Stimulated activated CD4-positive, alpha-beta T cell treated with anti-CD3 and anti-CD28 coated beads, Interleukin-4, amount 100 ng/mL, for 1 hour (primary cell): ENCODE results near the gene HCFC2.
"Not testable (repeated sequence)": the region's sequence is repeated elsewhere in the genome, so short reads cannot be mapped to it uniquely, and the experiment has no call there.

ENCODE experiments used
- DNase-seq: peaks from one replicate; pipeline ENCODE4 v3.0.0-alpha.2; 2020

The HCFC2 gene

DNA sequence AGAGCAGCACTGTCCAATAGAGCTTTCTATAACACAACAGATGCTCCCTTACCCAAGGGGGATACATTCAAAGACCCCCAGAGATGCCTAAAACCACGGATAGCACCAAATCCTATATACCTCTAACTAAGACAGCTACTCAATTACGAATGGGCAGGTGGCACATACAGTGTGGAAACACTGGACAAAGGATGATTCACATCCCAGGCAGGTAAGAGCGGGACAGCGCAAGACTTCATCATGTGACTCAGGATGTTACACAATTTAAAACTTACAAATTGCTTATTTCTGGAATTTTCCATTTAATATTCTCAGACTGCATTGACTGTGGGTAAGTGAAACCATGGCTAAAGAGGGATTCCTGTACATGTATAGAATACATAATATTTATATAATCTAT, 5.5 kb upstream of the HCFC2 start:
- DNase-seq = no peak

DNA sequence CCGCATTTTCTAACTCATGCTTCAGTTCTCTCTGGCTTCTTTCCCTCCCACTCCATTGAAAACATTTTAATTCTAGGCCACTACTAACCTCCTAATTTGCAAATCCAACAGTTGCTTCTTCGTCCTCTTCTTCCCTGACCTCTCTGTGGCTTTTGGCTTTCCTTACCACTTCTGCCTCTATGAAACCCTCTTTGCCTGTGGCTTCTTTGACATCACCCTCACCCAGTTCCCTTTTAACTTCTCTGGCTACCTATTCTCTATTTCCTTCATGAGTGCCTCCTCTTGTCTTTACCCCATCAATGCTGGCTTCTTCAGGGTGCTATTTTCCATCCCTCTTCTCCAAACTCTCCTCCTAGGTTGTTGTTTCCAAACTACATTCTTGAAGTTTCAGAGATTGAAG, 4.4 kb upstream of the HCFC2 start:
- no peak for DNase-seq

DNA sequence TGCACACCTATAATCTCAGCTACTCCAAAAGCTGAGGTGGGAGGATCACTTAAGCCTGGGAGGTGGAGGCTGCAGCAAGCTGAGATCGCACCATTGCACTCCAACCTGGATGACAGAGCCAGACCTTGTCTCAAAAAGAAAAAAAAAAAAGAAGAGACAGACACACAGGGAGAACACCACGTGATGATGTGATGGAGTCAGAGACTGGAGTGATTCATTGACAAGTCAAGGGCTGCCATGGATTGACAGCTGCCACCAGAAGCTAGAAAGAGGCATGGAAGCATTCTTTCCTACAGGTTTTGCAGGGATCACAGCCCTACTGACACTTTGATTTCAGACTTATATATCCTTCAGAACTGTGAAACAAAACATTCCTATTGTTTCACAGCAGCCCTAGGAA, 3.5 kb upstream of the HCFC2 start:
- DNase-seq = no peak

DNA sequence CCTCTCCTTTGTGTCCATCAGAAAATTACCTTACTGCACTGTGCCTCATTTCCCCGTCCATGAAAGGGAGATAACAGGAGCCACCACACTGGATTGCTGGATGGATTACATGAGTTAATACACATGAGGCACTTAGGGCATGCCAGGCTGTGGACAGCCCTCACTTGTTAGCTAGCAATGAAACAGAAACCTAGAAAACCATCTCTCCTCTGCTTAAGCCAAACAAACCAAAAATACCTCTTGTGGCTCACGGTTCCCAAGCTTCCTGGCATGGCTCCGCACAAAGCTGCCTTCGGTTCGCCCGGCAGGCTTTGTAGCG, 660 bp upstream of the HCFC2 start:
- DNase-seq = no peak

DNA sequence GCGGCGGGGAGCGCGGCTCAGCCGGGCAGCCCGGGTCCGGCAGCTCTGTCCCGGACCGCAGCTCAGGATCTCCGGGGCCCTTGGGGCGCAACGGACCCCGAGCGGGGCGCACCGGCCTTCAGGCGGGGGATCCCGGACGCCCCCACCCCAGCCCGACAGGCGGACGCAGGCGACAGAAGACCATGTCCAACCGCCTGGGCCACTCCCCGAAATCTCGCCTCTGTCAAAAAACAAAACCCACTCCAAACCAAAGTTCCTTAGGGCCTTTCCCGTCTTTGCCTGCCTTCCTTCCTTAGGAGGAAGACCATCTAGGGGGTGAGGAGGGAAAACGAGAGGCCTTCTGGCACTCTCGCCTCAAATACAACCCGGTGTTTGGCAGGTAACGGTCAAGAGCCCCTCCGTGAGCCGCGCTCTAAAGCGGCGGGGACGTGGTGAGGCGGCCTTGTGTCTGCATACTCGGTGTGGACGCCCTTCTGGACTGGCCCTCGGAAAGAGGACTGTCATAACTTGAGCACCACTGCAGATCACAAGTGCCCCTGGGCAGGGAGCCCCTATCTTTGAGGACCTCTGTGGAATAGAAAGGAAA, 604 bp downstream of the HCFC2 start:
- DNase-seq = no peak

DNA sequence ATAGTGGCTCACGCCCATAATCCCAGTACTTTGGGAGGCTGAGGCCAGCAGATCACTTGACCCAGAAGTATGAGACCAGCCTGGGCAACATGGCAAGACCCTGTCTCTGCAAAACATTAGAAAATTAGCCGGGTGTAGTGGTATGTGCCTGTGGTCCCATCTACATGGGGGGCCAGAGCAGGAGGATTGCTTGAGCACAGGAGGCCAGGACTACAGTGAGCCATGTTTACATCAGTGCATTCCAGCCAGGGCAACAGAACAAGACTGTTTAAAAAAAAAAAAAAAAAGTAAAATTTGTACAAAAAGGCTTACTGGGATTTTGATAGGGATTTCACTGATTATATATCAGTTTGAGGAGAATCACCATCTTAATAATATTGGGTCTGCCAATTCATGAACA, 7.8 kb downstream of the HCFC2 start:
- DNase-seq = no peak

DNA sequence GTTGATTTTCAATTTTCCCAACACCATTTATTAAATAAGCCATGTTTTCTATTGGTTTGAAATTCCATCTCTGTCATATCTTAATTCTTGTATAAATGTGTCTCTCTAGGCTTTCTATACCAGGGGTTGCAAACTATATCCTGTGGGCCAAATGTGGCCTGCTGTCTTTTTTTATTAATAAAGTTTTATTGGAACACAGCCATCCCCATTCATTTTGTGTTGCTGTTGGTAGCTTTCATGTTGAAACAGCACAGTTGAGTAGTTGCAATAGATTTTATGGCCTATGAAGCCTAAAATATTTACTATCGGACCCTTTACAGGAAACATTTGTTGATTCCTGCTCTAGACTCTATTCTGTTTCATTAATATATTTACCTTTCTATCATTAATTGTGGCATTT, 9.4 kb downstream of the HCFC2 start:
- no peak for DNase-seq

DNA sequence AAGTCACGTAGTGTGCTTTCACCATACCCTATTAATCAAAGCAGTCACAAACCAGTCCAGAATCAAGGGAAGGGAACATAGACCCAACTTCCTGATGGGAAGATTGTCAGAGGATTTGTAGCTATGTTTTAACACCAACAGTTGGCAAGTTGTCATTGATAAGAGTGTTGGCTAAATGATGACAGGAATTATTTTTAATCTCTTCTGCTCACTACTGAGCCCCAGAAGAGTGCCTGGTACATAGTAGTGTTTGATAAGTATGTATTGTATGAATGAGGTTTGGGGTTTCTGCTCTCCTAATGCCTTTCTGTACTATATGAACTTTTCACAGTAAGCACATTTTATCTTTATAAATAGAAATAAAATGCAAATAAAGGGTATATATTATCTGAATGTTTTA, 14.7 kb downstream of the HCFC2 start:
- no peak for DNase-seq

DNA sequence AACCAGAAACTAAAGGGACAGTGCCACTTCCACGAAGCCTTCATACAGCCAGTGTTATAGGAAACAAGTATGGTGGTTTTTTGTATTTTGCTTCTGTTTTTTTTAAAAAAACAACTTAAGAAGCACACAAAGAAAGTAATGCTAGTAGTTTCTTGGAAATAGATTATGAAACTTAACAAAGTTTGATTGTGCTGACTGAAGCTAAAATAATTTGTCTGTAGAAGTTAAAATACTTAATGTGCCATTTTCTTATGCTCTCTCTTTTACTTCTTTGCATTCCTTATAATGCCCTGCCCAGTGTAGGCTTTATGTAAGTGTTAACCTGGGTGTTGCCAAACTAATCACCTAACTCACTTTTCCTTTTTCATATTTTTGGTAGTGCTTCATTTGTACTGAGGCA, 16.4 kb downstream of the HCFC2 start:
- DNase-seq = no peak

DNA sequence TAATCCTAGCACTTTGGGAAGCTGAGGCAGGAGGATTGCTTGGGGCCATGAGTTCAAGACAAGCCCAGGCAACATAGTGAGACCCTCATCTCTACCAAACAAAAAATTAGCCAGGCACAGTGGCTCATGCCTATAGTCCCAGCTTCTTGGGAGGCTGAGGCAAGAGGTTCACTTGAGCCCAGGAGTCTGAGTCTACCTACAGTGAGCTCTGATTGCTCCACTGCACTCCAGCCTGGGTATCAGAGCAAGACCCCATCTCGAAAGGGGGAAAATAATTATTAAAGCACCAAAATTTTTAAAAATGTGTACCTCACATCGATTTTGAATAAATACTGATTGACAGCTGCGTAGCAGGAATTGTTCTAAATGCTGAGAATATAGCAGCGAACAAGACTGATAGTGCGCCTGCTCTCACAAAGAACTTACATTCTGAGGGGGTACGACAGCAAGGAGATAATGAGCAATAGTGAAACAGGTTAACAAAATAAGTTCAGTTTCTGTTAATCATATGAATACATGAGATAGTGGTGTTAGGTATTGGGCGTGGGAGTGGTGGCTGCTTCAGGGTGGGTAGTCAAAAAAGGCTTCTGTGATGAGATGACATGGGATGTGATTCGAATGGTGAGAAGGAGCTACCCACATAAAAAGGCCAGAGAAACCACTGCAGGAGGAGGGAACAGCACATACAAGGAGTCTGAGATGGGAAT, 19.6 kb downstream of the HCFC2 start:
- DNase-seq = peak; percentile 9

DNA sequence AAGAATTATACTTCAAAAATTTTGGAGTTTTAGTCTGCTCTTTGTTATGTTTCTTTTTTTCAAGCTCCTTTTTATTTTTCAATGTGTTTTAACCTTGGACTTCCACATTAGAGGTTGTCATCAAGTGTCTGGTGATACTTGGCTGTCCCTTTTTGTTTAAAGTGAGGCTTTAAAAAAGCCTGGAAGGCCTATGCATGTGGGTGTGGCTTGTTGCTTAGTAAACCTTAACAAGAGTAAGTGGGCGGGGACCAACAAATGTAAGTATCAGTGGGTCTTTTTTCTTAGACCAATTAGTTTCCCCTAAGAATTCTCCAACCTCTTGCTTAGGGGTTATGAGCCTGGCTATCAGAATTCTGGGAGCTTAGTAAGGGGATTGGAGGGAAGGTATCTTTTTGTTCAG, 26.4 kb downstream of the HCFC2 start:
- no peak for DNase-seq

DNA sequence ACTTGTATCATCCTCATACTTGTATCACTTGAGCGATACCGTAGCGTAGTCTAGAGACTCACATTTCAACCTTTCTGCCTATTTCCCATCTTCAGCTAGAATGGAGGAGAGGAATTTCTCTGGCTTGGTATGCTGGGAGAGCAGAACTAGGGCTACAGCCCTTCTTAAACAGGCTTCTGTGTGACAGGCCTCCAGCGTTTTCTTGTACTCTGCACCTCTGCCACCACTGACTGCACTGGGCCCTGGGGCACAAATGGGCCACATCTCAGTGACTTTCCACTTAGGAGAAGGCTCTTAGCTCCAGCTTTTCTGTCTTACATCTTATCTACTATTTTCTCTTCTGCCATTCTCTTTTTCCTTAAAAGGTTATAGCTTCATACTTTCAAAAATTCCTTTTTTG, 26.8 kb downstream of the HCFC2 start:
- DNase-seq = no peak

DNA sequence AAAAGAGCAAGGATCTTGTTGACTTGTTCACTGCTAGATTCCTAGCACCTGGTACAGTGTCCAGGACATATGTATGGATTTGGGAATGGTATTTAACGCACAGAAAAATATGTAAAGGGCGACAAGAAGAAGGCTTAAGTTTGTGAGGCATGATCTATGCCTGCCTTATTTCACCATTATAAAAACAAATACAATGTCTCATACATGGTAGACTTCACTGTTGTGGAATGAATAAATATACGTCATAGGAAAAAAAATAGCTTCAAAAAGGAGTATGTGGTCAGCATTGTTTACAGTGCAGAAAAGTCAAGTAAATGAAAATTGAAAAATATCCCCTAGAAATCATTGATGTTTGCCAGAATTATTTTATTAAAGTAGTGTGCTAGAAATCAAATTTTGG, 30.0 kb downstream of the HCFC2 start:
- DNase-seq = no peak

DNA sequence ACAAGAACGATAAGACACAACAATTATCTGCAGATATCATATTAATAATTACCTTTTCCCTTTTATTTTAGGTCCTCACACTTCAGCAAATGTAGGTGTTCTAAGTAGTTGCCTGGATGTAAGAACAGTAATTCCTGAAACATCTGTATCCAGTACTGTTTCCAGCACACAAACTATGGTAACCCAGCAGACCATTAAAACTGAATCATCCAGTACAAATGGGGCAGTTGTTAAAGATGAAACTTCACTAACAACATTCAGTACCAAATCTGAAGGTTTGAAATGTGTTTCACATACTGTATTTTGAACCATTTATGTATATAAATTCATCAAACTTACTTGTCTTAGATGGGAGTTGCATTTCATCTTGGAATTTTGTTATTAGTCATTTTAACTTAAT, 31.0 kb downstream of the HCFC2 start:
- no peak for DNase-seq

DNA sequence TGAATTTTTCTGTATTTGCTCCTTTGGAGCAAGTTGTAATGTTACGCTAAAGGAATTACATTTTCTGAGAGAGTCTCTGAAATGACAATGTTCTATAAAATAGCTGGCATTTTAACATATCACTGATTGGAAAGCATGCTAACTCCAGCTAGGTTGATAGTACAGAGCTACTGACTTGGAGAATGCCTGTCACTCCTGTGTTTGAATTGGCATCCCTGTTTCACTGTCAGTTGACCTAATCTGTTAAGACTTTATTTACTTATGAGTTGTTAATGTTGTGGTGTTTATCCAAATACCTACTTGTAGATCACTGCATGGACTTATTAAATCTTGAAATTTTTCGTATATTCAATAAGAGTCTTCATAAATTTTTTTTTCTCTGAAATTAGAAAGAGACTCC, 33.6 kb downstream of the HCFC2 start:
- DNase-seq = no peak

DNA sequence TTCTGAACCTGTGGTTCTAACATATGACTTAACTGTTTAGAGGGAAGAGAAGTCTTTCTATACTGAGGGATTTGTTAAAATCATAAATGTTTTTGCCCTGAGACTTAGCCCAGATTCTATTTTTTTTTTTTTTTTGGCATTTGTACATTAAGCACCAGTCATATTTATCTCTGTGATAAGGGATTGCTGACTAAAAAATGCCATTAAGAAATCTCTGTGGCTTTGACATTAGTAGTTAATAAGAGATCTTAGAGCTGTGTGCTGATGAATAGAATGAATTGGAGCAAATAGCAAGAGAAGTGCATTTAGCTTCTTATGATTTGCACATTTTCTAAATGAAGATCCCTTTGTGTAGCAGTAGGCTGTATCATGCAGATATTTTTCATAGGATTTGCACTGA, 41.1 kb downstream of the HCFC2 start:
- DNase-seq = no peak

DNA sequence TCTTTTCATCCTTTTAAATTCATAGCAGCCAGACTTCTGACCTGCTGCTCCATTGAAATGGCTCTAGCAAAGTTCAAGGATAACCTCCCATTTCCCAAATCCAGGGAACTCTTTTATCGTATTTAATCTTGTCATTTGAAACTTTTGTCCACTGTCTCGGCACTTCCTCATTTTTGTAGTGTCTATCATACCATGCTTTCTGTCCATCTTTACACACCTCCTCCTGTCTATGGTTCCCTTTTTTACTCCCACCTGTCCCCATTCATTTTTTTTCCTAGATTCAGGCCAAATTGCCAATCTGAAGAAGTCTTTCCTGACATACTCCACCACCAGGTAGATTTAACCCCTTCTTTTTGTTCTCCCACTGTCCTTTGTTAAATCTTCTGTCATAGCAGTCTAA, 42.6 kb downstream of the HCFC2 start:
- no peak for DNase-seq

DNA sequence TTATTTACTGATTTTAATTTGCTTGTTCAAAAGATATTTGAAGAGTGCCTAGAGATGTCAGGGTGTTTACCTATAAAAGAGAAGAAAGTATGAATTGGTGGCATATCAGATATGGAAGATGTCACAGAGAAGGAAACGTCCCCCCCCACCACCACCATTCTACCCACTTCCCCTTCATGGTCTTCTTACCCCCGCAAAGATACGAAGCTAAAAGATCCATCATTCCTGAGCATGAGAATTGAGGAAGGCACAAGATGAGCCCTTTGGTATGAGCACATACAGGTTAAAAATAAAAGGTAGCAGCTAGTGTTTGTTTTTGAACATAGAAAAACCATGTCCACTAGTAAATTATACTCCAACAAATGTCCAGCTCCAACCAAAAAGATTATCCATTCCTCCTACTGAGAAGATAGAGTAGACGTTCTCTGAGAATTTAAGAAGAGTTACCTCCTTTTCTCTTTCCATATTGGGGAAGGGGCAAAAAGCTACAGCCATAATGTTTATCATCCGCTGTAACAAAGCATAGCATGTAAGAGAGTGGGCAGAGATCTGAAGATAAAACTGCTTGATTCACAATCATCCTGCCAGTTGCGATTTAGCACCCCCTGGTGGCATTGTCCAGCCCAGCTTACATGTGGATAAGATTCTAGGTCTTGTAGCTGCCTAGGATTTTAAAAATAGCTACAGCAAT, 44.6 kb downstream of the HCFC2 start:
- DNase-seq = peak; percentile 89

DNA sequence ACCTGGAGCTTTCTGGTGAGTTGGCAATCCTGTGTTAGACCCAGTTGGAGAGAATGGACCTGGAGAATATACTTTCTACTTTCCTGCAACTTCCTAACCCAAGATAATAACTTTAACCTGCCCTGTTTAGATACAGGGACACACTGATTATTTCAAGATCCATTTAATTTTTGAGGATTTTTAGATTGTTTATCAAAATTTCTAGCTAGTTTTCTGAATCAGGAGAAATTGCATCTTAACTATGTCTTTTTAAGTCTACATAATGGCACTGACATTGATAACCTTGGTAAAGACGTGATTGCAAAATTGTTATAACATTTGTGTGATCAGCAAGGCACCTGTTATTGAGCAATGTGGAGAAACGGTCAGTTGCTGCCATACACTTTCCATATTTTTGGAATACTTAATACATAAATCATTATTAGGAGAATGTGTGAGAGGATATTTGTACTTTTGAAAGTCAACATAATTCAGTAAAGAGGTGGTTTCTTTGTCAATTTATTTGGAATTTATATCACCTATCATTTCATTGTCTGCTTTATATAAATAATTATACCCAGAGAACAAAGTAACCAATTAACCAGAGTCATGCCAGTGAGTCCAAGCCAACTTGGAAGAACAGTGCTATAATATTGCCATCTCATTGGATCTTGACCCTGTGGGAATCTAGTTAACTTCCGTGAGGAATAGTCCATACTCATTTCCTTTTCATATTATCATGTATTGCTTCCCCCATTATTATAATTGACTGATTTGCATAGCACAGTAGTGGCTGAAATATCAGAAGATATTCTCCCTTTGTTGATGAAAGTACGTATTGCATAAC, 45.3 kb downstream of the HCFC2 start:
- no peak for DNase-seq

DNA sequence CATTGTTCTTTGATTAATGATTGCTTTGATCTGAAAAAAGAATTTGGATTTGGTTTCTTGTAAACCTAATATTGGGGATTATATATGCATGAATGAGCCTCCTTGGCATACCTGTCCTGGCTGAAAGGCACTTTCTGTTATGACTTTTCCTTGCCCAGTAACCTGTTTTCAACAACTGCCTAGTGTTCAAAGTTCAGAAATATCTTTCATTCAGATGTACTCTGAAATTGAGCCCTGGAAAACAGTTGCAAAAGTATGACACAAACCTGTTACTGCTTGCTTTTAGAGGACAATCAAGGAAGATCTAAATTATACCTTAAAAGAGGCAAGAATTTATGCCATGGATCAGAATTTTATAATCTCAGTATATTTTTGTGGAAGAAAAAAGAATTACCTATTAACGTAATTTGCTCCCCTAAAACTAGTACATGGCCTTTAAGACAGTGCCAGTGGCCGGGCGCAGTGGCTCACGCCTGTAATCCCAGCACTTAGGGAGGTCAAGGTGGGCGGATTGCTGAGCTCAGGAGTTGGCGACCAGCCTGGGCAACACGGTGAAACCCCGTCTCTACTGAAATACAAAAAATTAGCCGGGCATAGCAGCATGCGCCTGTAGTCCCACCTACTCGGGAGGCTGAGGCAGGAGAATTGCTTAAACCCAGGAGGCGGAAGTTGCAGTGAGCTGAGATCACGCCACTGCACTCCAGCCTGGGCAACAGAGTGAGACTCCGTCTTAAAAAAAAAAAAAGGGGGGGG, 50.7 kb downstream of the HCFC2 start:
- DNase-seq = not testable (repeated sequence)

DNA sequence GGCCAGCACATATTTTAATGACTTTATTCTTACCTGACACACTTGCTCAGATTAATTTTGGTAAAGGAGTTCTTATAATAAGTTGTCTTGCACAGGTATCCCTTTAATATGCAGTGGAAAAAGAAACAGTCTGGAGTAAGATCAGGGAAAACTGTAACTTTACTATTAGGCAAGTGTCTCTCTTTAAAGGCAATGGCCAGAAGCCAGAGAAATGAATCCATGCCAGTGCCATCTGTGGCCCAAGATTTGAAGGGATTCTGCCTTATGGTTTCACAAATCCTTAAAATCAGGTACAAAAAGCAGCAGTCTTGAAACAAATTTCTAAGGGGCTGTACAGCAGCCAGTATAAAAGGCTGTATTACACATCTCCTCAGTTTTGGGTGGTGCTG, 51.2 kb downstream of the HCFC2 start:
- DNase-seq = no peak

DNA sequence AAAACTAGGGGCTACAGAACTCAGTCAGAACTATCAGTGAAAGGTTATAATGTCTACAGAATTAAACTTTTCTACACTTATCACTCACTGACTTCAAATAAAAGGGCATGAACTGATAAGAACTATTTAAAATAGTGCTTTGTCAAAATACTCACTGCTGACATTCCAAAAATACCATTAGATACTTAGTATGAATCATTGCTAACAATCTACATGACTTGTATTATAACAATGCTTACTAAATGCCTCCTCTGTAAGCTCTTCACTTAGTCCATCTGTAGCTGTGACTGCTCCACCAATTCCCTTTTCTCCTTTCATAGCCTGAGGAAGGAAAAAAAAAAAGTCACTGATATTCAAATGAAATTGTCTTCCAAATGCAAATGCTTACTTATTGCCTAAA, 56.7 kb downstream of the HCFC2 start:
- no peak for DNase-seq

DNA sequence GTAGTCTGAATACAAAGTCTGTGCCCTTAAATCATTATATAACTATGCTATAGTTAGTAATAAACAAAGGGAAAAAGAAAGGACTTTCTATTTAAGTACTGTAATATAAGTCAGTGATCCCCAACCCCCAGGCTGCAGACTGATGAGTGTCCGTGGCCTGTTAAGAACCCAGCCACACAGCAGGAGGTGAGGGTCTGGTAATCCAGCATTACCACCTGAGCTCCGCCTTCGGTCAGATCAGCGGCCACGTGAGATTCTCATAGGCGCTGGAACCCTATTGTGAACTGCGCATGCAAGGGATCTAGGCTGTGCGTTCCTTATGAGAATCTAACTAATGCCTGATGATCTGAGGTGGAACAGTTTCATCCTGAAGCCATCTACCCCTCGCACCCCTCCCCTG, 58.0 kb downstream of the HCFC2 start:
- DNase-seq = no peak
